ENCODE data around the gene NALCN.

NALCN gene

GRCh38 chr13:101450749-101451130, 34.4 kb upstream of the NALCN start:
- Histone ChIP-seq H3K9me3 (ENCODE audit: insufficient read depth, low read length) (no peaks in the 10 kb centered on the region), H3K9ac (ENCODE audit: low read length) (no peak overlapping the region), H4K20me1 (ENCODE audit: insufficient read depth, low read length) (no peaks in the 10 kb centered on the region), H3K4me1 (ENCODE audit: low read length) (peaks cover 13% of the 10 kb centered on the region), H2AFZ (ENCODE audit: low read depth, low read length) (no peak overlapping the region), H3K27me3 (ENCODE audit: low read depth, low read length) (0 out of 2 replicates have a peak, but pooled peaks cover under 1% of the 10 kb centered on the region), H3K36me3 (replicated peaks; ENCODE audit: low read depth, low read length) (no peaks in the 10 kb centered on the region), H3K4me2 (ENCODE audit: low read length) (no peak overlapping the region), H3K79me2 (ENCODE audit: low read length) (no peaks in the 10 kb centered on the region), H3K4me3 (ENCODE audit: low read length) (no peak overlapping the region), H3K27ac (ENCODE audit: low read length) (no peak overlapping the region)
- no peak for TF ChIP-seq CTCF (IDR thresholded peaks at IDR 0.05; ENCODE audit: low read depth, low read length)
- TF ChIP-seq EZH2phosphoT487 (IDR thresholded peaks at IDR 0.05; ENCODE audit: low read depth) = no peak

- TF ChIP-seq EZH2phosphoT487 (IDR thresholded peaks at IDR 0.05; ENCODE audit: low read depth) = no peak
- Histone ChIP-seq H3K36me3 (replicated peaks; ENCODE audit: low read depth, low read length) (no peaks in the 10 kb centered on the region), H3K9ac (ENCODE audit: low read length) (no peak overlapping the region), H3K4me1 (ENCODE audit: low read length) (peaks cover 13% of the 10 kb centered on the region), H3K79me2 (ENCODE audit: low read length) (no peaks in the 10 kb centered on the region), H3K27me3 (ENCODE audit: low read depth, low read length) (no peaks in the 10 kb centered on the region), H4K20me1 (ENCODE audit: insufficient read depth, low read length) (no peaks in the 10 kb centered on the region), H3K4me3 (ENCODE audit: low read length) (no peak overlapping the region), H2AFZ (ENCODE audit: low read depth, low read length) (no peak overlapping the region), H3K9me3 (ENCODE audit: insufficient read depth, low read length) (no peaks in the 10 kb centered on the region), H3K27ac (ENCODE audit: low read length) (no peak overlapping the region), H3K4me2 (ENCODE audit: low read length) (no peak overlapping the region)
Observed at GRCh38 chr13:101449790-101450748, 33.8 kb upstream of the NALCN start.

- TF ChIP-seq CTCF (IDR thresholded peaks at IDR 0.05; ENCODE audit: low read depth, low read length) (no peak), EZH2phosphoT487 (IDR thresholded peaks at IDR 0.05; ENCODE audit: low read depth) (no peak)
- no peak overlapping the region for H3K27ac ChIP-seq (ENCODE audit: low read length)
Observed at GRCh38 chr13:101447852-101448251, 31.5 kb upstream of the NALCN start.

GRCh38 chr13:101434486-101434885, 18.2 kb upstream of the NALCN start:
- no peaks in the 10 kb centered on the region for H3K36me3 ChIP-seq (replicated peaks; ENCODE audit: low read depth, low read length)
- TF ChIP-seq CTCF (IDR thresholded peaks at IDR 0.05; ENCODE audit: low read depth, low read length) (no peak), EZH2phosphoT487 (IDR thresholded peaks at IDR 0.05; ENCODE audit: low read depth) (no peak)
- H3K4me3 ChIP-seq (ENCODE audit: low read length) = no peak overlapping the region
- H3K9me3 ChIP-seq (ENCODE audit: insufficient read depth, low read length) = no peaks in the 10 kb centered on the region
- no peak overlapping the region for H3K27ac ChIP-seq (ENCODE audit: low read length)
- H2AFZ ChIP-seq (ENCODE audit: low read depth, low read length) = no peak overlapping the region
- no peak overlapping the region for H3K9ac ChIP-seq (ENCODE audit: low read length)
- H3K27me3 ChIP-seq (ENCODE audit: low read depth, low read length) = no peaks in the 10 kb centered on the region; the same call in 1 of the 2 replicates
- no peaks in the 10 kb centered on the region for H3K79me2 ChIP-seq (ENCODE audit: low read length)
- H3K4me1 ChIP-seq (ENCODE audit: low read length) = no peaks in the 10 kb centered on the region
- H3K4me2 ChIP-seq (ENCODE audit: low read length) = no peak overlapping the region
- no peaks in the 10 kb centered on the region for H4K20me1 ChIP-seq (ENCODE audit: insufficient read depth, low read length)

More at GRCh38 chr13:101447852-101448251, 31.5 kb upstream of the NALCN start:
- no peak overlapping the region for H3K4me2 ChIP-seq (ENCODE audit: low read length)
- peaks cover 5% of the 10 kb centered on the region for H3K4me1 ChIP-seq (ENCODE audit: low read length)
- H4K20me1 ChIP-seq (ENCODE audit: insufficient read depth, low read length) = no peaks in the 10 kb centered on the region
- H3K9ac ChIP-seq (ENCODE audit: low read length) = no peak overlapping the region
- no peaks in the 10 kb centered on the region for H3K36me3 ChIP-seq (replicated peaks; ENCODE audit: low read depth, low read length)
- H2AFZ ChIP-seq (ENCODE audit: low read depth, low read length) = no peak overlapping the region
- H3K4me3 ChIP-seq (ENCODE audit: low read length) = no peak overlapping the region
- H3K9me3 ChIP-seq (ENCODE audit: insufficient read depth, low read length) = no peaks in the 10 kb centered on the region
- H3K27me3 ChIP-seq (ENCODE audit: low read depth, low read length) = no peaks in the 10 kb centered on the region
- H3K79me2 ChIP-seq (ENCODE audit: low read length) = no peaks in the 10 kb centered on the region

Data from OCI-LY3 (cell line).